Measurements from ENCODE around the gene SUPV3L1.

Gene SUPV3L1

DNA sequence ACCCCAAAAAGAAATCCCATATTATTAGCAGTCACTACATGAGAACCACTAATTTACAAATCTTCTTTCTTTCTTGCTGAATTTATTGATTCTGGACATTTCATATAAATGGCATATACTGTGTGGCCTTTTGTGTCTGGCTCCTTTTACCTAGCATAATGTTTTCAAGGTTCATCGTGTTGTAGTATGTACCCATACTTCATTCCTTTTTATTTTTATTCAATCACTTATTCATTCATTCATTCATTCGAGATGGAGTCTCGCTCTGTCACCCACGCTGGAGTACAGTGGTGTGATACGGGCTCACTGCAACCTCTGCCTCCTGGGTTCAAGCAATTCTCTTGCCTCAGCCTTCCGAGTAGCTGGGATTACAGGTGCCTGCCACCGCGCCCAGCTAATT lies 34.2 kb upstream of the SUPV3L1 start:
- TF ChIP-seq, protein P1, sequence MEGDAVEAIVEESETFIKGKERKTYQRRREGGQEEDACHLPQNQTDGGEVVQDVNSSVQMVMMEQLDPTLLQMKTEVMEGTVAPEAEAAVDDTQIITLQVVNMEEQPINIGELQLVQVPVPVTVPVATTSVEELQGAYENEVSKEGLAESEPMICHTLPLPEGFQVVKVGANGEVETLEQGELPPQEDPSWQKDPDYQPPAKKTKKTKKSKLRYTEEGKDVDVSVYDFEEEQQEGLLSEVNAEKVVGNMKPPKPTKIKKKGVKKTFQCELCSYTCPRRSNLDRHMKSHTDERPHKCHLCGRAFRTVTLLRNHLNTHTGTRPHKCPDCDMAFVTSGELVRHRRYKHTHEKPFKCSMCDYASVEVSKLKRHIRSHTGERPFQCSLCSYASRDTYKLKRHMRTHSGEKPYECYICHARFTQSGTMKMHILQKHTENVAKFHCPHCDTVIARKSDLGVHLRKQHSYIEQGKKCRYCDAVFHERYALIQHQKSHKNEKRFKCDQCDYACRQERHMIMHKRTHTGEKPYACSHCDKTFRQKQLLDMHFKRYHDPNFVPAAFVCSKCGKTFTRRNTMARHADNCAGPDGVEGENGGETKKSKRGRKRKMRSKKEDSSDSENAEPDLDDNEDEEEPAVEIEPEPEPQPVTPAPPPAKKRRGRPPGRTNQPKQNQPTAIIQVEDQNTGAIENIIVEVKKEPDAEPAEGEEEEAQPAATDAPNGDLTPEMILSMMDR (IDR thresholded peaks at IDR 0.05; ENCODE audit: low read depth, low read length, missing control alignments), result no peak
- in situ Hi-C loops (cut with HindIII; ENCODE audit: low sequenced_read_pairs), result no loop called here
- H3K4me3 ChIP-seq (ENCODE audit: low read depth, low read length), result no peak overlapping the region
- DNase-seq (ENCODE audit: low read depth), result no peak

- H3K4me3 ChIP-seq (ENCODE audit: low read depth, low read length), result no peak overlapping the region
- DNase-seq (ENCODE audit: low read depth), result no peak
- in situ Hi-C loops (cut with HindIII; ENCODE audit: low sequenced_read_pairs), result no loop called here
- TF ChIP-seq, protein P1 (IDR thresholded peaks at IDR 0.05; ENCODE audit: low read depth, low read length, missing control alignments), result no peak
Measured at GRCh38 chr10:69146759-69147158, 33.3 kb upstream of the SUPV3L1 start.

DNA sequence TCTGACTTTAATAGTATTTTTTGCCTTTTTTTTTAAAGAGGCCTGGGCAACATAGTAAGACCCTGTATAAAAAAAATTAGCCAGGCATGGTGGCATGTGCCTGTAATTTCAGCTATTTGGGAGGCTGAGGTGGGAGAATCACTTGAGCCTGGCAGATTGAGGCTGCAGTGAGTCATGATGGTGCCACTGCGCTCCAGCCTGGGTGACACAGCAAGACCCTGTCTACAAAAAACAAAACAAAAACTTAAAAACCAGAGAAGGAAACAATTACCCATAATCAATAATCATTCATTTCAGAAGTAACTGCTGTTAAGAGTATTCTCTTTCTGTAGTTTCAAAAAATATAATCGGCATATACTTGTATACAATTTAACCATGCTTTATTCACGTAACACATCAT lies 28.1 kb upstream of the SUPV3L1 start:
- no peak overlapping the region for H3K4me3 ChIP-seq (ENCODE audit: low read depth, low read length)
- in situ Hi-C loops (cut with HindIII; ENCODE audit: low sequenced_read_pairs), result no loop called here
- TF ChIP-seq, protein P1 (IDR thresholded peaks at IDR 0.05; ENCODE audit: low read depth, low read length, missing control alignments), result no peak
- no peak for DNase-seq (ENCODE audit: low read depth)

GRCh38 chr10:69153227-69153626 lies 26.8 kb upstream of the SUPV3L1 start:
- in situ Hi-C loops (cut with HindIII; ENCODE audit: low sequenced_read_pairs), result no loop called here
- no peak overlapping the region for H3K4me3 ChIP-seq (ENCODE audit: low read depth, low read length)
- TF ChIP-seq, protein P1 (IDR thresholded peaks at IDR 0.05; ENCODE audit: low read depth, low read length, missing control alignments), result no peak
- DNase-seq (ENCODE audit: low read depth), result no peak

- DNase-seq (ENCODE audit: low read depth), result no peak
- TF ChIP-seq, protein P1 (IDR thresholded peaks at IDR 0.05; ENCODE audit: low read depth, low read length, missing control alignments), result no peak
- in situ Hi-C loops (cut with HindIII; ENCODE audit: low sequenced_read_pairs), result no loop called here
- no peak overlapping the region for H3K4me3 ChIP-seq (ENCODE audit: low read depth, low read length)
Measured at GRCh38 chr10:69160809-69161241, 19.2 kb upstream of the SUPV3L1 start.

DNA sequence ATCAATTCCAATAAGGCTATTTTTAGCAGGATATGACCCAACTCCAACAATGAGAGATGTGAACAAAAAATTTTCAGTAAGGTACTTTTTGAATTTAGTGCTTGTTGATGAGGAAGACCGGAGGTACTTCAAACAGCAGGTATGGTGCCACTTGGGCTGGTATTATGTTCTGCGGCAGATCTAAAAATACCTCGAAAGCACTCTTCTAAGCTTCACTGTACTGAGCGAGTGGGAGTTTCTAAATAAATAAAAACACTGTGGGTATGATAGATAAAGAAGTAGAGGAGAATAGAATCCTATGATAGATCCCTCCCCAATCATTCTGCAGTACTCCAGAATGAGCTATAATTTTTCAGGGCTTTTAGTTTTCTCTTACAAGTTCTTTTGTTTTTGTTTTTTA lies 11.5 kb upstream of the SUPV3L1 start:
- DNase-seq (ENCODE audit: low read depth), result no peak
- in situ Hi-C loops (cut with HindIII; ENCODE audit: low sequenced_read_pairs), result no loop called here
- TF ChIP-seq, protein P1 (IDR thresholded peaks at IDR 0.05; ENCODE audit: low read depth, low read length, missing control alignments), result no peak
- no peak overlapping the region for H3K4me3 ChIP-seq (ENCODE audit: low read depth, low read length)

Data from astrocyte of the cerebellum (primary cell).